Fibroblast of lung (primary cell): ENCODE data around the gene TNS1. TPM values are rescaled to one million over a fixed set of nuclear protein-coding genes. Genes with fewer than 3 reads are reported as not detected.

Experiments used
- DNase-seq, 2 donors: peaks; one replicate each; pipeline versions ENCODE4 v3.0.0 to v3.0.0-alpha.2; 2010; ENCODE audit warnings: low read depth in 2 of 2
- H2AFZ ChIP-seq: 2 replicates; pipeline ENCODE4 v1.5.1; 2012; ENCODE audit warnings: low read length, control low read depth, inconsistent platforms
- H3K27ac ChIP-seq: 2 replicates; pipeline ENCODE4 v1.5.1; 2011; ENCODE audit warnings: low read length, control low read depth; ENCODE audit not compliant: insufficient read depth
- H3K27me3 ChIP-seq: 2 replicates; pipeline ENCODE4 v1.5.1; 2011; ENCODE audit warnings: mild to moderate bottlenecking, low read length; ENCODE audit not compliant: control insufficient read depth, insufficient read depth
- H3K36me3 ChIP-seq: 2 replicates; pipeline ENCODE4 v1.5.1; 2011; ENCODE audit warnings: low read length; ENCODE audit not compliant: control insufficient read depth, insufficient read depth
- H3K4me1 ChIP-seq: 2 replicates; pipeline ENCODE4 v1.5.1; 2011; ENCODE audit warnings: low read length; ENCODE audit not compliant: control insufficient read depth, insufficient read depth; ENCODE audit errors: extremely low read depth
- H3K4me2 ChIP-seq: 2 replicates; pipeline ENCODE4 v1.5.1; 2011; ENCODE audit warnings: low read length, control low read depth; ENCODE audit not compliant: insufficient read depth; ENCODE audit errors: extremely low read depth
- H3K4me3 ChIP-seq, 4 experiments: fragments of 200-600 bp in 1 of 4; sonication (generic) in 1 of 4; replicated peaks in 1 of 4; 2 replicates each; pipeline ENCODE4 v1.5.1; 2011 to 2016; ENCODE audit warnings: low read length in 4 of 4, low read depth in 3 of 4, mild to moderate bottlenecking in 3 of 4, control low read depth in 2 of 4, inconsistent platforms in 1 of 4, mixed read lengths in 1 of 4; ENCODE audit not compliant: insufficient read depth in 1 of 4; ENCODE audit errors: control extremely low read depth in 1 of 4
- H3K79me2 ChIP-seq: 2 replicates; pipeline ENCODE4 v1.5.1; 2012; ENCODE audit warnings: mild to moderate bottlenecking, low read length, inconsistent platforms; ENCODE audit not compliant: control insufficient read depth, insufficient read depth
- H3K9ac ChIP-seq: 2 replicates; pipeline ENCODE4 v1.5.1; 2011; ENCODE audit warnings: mild to moderate bottlenecking, low read length, control low read depth; ENCODE audit not compliant: insufficient read depth
- H3K9me3 ChIP-seq: 2 replicates; pipeline ENCODE4 v1.5.1; 2012; ENCODE audit warnings: low read depth, low read length; ENCODE audit not compliant: control insufficient read depth, insufficient read depth
- H4K20me1 ChIP-seq: 2 replicates; pipeline ENCODE4 v1.5.1; 2011; ENCODE audit warnings: low read length; ENCODE audit not compliant: control insufficient read depth, insufficient read depth; ENCODE audit errors: extremely low read depth
- EZH2 ChIP-seq: IDR thresholded peaks from 2 replicates; pipeline ENCODE4 v1.5.1; 2012; ENCODE audit warnings: low read length, control low read depth, mild to moderate bottlenecking; ENCODE audit errors: missing control alignments
- polyA plus RNA-seq, 2 donors: library from polyadenylated mRNA; depleted of rRNA in 1 of 2; stranded (reverse) in 1 of 2; unstranded in 1 of 2; fragments of >200 nt; gene quantifications; 2 replicates each; pipeline ENCODE4 v1.2.1, GENCODE V29; 2011 to 2012; ENCODE audit warnings: missing spikeins in 1 of 2
- total RNA-seq: library from RNA; depleted of rRNA; stranded (reverse); fragments of >200 nt; gene quantifications from 2 replicates; pipeline ENCODE4 v1.2.1, GENCODE V29; 2014
- TF ChIP-seq, protein P1 (sequence below), 2 donors: IDR thresholded peaks in 1 of 2; conservative IDR thresholded peaks in 1 of 2; 1 replicate in 1 of 2; 2 replicates in 1 of 2; pipeline ENCODE4 v1.5.1; 2011 to 2012; ENCODE audit warnings: low read length in 2 of 2, control low read depth in 1 of 2, inconsistent platforms in 1 of 2, low read depth in 1 of 2, mild to moderate bottlenecking in 1 of 2

Gene TNS1
- total and polyA plus RNA-seq, 2 donors (not counting 1 experiment from before 2014, with no cell fraction given): 44.4 to 47.1 TPM

GRCh38 chr2:217990791-217991465, 11.9 kb downstream of the TNS1 start:
- Histone ChIP-seq H3K4me2 (no peak overlapping the region), H3K4me3 (no peak overlapping the region), H3K79me2 (peaks cover 13% of the 10 kb centered on the region), H3K27me3 (no peaks in the 10 kb centered on the region), H3K36me3 (peaks cover 13% of the 10 kb centered on the region), H3K9me3 (no peaks in the 10 kb centered on the region), H4K20me1 (no peaks in the 10 kb centered on the region), H3K4me1 (peaks cover 34% of the 10 kb centered on the region), H3K9ac (no peak overlapping the region), H3K27ac (no peak overlapping the region), H2AFZ (no peak overlapping the region)
- no peak for TF ChIP-seq EZH2
- TF ChIP-seq, protein P1, sequence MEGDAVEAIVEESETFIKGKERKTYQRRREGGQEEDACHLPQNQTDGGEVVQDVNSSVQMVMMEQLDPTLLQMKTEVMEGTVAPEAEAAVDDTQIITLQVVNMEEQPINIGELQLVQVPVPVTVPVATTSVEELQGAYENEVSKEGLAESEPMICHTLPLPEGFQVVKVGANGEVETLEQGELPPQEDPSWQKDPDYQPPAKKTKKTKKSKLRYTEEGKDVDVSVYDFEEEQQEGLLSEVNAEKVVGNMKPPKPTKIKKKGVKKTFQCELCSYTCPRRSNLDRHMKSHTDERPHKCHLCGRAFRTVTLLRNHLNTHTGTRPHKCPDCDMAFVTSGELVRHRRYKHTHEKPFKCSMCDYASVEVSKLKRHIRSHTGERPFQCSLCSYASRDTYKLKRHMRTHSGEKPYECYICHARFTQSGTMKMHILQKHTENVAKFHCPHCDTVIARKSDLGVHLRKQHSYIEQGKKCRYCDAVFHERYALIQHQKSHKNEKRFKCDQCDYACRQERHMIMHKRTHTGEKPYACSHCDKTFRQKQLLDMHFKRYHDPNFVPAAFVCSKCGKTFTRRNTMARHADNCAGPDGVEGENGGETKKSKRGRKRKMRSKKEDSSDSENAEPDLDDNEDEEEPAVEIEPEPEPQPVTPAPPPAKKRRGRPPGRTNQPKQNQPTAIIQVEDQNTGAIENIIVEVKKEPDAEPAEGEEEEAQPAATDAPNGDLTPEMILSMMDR (conservative IDR thresholded peaks at IDR 0.05 in 1 of 2, IDR thresholded peaks at IDR 0.05 in 1 of 2; ENCODE audit: low read depth in 1 of 2, low read length in 2 of 2): no peak
- no peak for DNase-seq

GRCh38 chr2:217990389-217990788, 12.4 kb downstream of the TNS1 start:
- H3K27me3 ChIP-seq: no peaks in the 10 kb centered on the region
- H3K9ac ChIP-seq: no peak overlapping the region
- H3K79me2 ChIP-seq: peaks cover 13% of the 10 kb centered on the region
- no peak for DNase-seq
- TF ChIP-seq, protein P1 (conservative IDR thresholded peaks at IDR 0.05 in 1 of 2, IDR thresholded peaks at IDR 0.05 in 1 of 2; ENCODE audit: low read depth in 1 of 2, low read length in 2 of 2): no peak
- TF ChIP-seq EZH2: no peak
- no peak overlapping the region for H2AFZ ChIP-seq
- peaks cover 13% of the 10 kb centered on the region for H3K36me3 ChIP-seq
- H3K27ac ChIP-seq: no peak overlapping the region
- H3K4me3 ChIP-seq: no peak overlapping the region
- H3K4me1 ChIP-seq: peaks cover 29% of the 10 kb centered on the region
- no peak overlapping the region for H3K4me2 ChIP-seq
- H4K20me1 ChIP-seq: no peaks in the 10 kb centered on the region
- no peaks in the 10 kb centered on the region for H3K9me3 ChIP-seq

DNA sequence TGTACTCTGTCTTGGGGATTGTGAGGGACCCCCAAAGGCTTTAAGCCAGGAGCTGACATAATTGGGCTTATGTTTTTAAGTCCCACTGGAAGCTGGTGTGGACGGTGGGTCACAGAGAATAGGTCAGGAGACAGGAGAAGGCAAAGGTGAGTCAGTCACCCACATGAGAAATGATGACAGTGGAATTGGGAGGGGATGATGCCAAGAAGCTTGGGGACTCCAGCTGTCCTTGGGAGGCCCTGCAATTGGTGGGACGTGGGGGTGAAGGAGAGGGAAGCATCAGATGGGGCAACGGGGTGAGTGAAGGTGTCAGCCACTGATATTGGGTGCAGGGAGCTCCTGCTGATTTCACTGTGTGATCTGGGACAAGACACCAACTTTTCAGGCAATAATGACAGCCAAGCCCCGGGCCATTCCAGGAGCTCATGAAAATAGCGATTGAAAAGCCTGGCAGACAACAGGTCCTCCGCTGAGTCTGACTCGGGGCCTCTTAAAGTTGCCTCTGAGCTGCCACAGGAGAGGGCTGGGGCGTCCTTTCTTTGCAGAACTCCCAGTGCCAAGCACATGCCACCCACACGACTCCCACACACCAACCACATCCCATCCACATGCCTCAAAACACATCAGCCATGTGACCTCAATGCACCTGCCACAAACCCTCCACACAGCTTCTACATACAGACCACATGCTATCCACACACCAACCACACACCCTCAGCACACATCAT, 13.4 kb downstream of the TNS1 start:
- Histone ChIP-seq H3K27ac (no peak overlapping the region), H2AFZ (no peak overlapping the region), H3K4me1 (peaks cover 19% of the 10 kb centered on the region), H3K4me2 (no peak overlapping the region), H3K9me3 (no peaks in the 10 kb centered on the region), H3K36me3 (peaks cover 13% of the 10 kb centered on the region), H3K9ac (no peak overlapping the region), H3K27me3 (no peaks in the 10 kb centered on the region), H4K20me1 (no peaks in the 10 kb centered on the region), H3K79me2 (peaks cover 13% of the 10 kb centered on the region), H3K4me3 (no peak overlapping the region)
- no peak for TF ChIP-seq EZH2
- TF ChIP-seq, protein P1 (conservative IDR thresholded peaks at IDR 0.05 in 1 of 2, IDR thresholded peaks at IDR 0.05 in 1 of 2; ENCODE audit: low read depth in 1 of 2, low read length in 2 of 2): no peak
- DNase-seq: no peak
